GM13976 (cell line): Measurements from ENCODE around the gene BTBD8.

Experiments used
- DNase-seq: peaks from one replicate; pipeline ENCODE4 v3.0.0; 2012; ENCODE audit warnings: low spot score
- CTCF ChIP-seq: IDR thresholded peaks from 2 replicates; pipeline ENCODE4 v1.5.1; 2012; ENCODE audit warnings: borderline replicate concordance, mild to moderate bottlenecking; ENCODE audit not compliant: insufficient read depth; ENCODE audit errors: extremely low read depth, missing control alignments, control extremely low read depth
- in situ Hi-C: fragments of 300-500 bp; cut with MboI; formaldehyde crosslinking; loops from one replicate; pipeline ENCODE4 v1.12.0; 2022; ENCODE audit warnings: low sequenced_read_pairs, mixed read lengths, inconsistent platforms; ENCODE audit not compliant: unreplicated experiment

Gene BTBD8

GRCh38 chr1:92080128-92080985 lies at the start of gene BTBD8:
BTBD8 (plus strand) TSS chr1:92080345; CDS start chr1:92080572, 227 bp downstream.
- TF ChIP-seq CTCF: no peak
- DNase-seq: peak; percentile 85
- in situ Hi-C loops: no loop called here

DNA sequence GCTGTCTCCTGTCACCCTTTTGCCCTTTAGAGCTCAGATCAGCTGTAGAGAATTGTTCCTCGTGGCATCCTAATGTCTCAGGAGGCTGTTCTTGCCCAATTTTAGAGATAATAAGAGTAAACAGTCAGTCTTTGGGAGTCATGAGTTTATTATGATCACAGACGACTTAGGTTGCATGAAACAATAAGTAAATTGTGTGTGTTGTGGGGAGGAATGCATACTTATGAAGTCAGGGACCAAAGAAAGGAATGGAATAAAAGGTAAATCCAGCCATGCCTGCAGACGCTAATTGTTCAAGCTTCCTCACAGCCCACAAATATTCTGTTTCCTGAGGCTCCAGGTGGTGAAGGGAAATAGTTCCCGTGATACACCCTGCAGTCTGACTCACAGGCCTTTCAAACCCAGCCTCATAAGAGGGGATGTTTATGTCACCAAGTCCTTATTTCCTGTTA lies 49.5 kb upstream of the BTBD8 start:
- no peak for TF ChIP-seq CTCF
- in situ Hi-C loops: no loop called here
- DNase-seq: no peak

- in situ Hi-C loops: no loop called here
- DNase-seq: no peak
- TF ChIP-seq CTCF: no peak
Measured at GRCh38 chr1:92031281-92032110, 48.6 kb upstream of the BTBD8 start.

GRCh38 chr1:92037400-92037799 lies 42.7 kb upstream of the BTBD8 start:
- TF ChIP-seq CTCF: no peak
- in situ Hi-C loops: no loop called here

DNA sequence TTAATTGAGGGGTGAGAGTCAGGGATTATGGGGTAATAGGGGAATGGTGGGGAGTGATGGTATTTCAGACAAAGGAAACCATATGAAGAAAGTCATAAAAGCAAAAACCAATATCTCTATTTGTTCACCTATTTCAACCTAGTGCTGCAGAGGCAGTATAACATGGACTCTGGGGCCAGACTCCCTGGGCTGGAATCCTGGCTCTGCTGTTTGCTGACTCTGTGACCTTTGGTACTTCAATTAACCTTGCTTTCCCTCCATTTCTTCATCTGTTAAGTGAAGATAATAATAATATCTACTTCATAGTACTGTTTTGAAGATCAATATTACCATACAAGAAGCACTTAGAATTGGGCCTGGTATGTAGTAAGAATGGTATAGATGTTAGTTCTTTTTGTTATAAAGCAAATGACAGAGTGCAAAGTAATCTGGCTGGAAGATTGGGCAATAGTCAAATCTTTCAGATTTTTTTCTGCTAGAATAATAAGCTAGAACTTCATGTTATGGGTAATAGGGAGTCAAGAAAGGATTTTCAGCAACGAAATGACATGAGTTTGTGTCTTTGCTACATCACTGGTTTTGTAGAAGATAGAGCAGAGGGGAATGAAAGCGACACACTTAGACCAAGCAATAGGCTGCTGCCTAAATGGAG lies 41.3 kb upstream of the BTBD8 start:
- TF ChIP-seq CTCF: no peak
- in situ Hi-C loops: no loop called here
- DNase-seq: no peak

More at GRCh38 chr1:92037400-92037799, 42.7 kb upstream of the BTBD8 start:
- no peak for DNase-seq

DNA sequence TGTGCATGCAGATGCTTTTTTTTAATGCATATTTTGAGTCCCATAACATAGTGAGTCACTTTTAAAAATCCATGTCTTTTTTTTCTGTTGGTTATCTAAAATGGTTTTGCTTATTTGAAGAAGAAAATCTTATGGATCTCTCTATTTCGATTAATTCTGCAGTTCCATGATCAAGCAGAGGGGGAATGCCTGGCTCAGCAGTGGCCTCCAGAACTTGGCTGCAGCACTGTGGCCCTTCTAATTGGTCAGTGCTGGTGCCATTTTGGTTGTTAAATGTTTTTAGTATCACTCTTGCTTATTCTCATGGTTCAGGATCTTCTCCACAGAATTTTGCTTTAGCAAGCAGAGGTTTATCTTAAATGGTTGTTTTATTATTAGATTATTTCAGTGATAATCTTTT lies 39.2 kb upstream of the BTBD8 start:
- DNase-seq: no peak
- in situ Hi-C loops: no loop called here
- no peak for TF ChIP-seq CTCF
